Stimulated activated CD8-positive, alpha-beta memory T cell treated with anti-CD3 and anti-CD28 coated beads, Interleukin-12 subunit alpha, Interleukin-12 subunit beta, amount 100 ng/mL, for 4 hours (primary cell): ENCODE data around the gene TMEM69.
"Not testable (repeated sequence)": the region's sequence is repeated elsewhere in the genome, so short reads cannot be mapped to it uniquely, and the experiment has no call there.

Source experiments
- DNase-seq: peaks from one replicate; pipeline ENCODE4 v3.0.0-alpha.2; 2020; ENCODE audit warnings: low read depth

The TMEM69 gene

GRCh38 chr1:45678489-45678888, 9.5 kb upstream of the TMEM69 start:
- no peak for DNase-seq

GRCh38 chr1:45679123-45679522, 8.9 kb upstream of the TMEM69 start:
- DNase-seq = no peak

- no peak for DNase-seq
Measured at GRCh38 chr1:45682942-45683341, 5.0 kb upstream of the TMEM69 start.

GRCh38 chr1:45684402-45684801, 3.6 kb upstream of the TMEM69 start:
- no peak for DNase-seq

- no peak for DNase-seq
Measured at GRCh38 chr1:45685308-45686014, 2.5 kb upstream of the TMEM69 start.

- DNase-seq = peak; percentile 41
Measured at GRCh38 chr1:45686015-45686287, 2.0 kb upstream of the TMEM69 start.

GRCh38 chr1:45686288-45687013, 1.5 kb upstream of the TMEM69 start, which contains the start of gene GPBP1L1:
Gene GPBP1L1 (minus strand): TSS chr1:45686533. CDS start chr1:45659087, 27,446 bp downstream.
- DNase-seq = peak; percentile 95

GRCh38 chr1:45687014-45687753, 797 bp upstream of the TMEM69 start:
- DNase-seq = peak; percentile 93

- not testable (repeated sequence) for DNase-seq
Measured at GRCh38 chr1:45693811-45694210, 5.8 kb downstream of the TMEM69 start.

- DNase-seq = no peak
Measured at GRCh38 chr1:45694823-45695222, 6.8 kb downstream of the TMEM69 start.

GRCh38 chr1:45704637-45705036, 16.7 kb downstream of the TMEM69 start:
- no peak for DNase-seq

- no peak for DNase-seq
Measured at GRCh38 chr1:45713711-45714110, 25.7 kb downstream of the TMEM69 start.

- DNase-seq = no peak
Measured at GRCh38 chr1:45716700-45717099, 28.7 kb downstream of the TMEM69 start.

GRCh38 chr1:45717386-45717785, 29.4 kb downstream of the TMEM69 start:
- DNase-seq = not testable (repeated sequence)

GRCh38 chr1:45718289-45718688, 30.3 kb downstream of the TMEM69 start:
- DNase-seq = no peak

- DNase-seq = no peak
Measured at GRCh38 chr1:45721207-45721606, 33.2 kb downstream of the TMEM69 start.

- no peak for DNase-seq
Measured at GRCh38 chr1:45722809-45723208, 34.8 kb downstream of the TMEM69 start.

- no peak for DNase-seq
Measured at GRCh38 chr1:45723248-45723930, 35.4 kb downstream of the TMEM69 start.

- not testable (repeated sequence) for DNase-seq
Measured at GRCh38 chr1:45726007-45726406, 38.0 kb downstream of the TMEM69 start.

GRCh38 chr1:45730075-45730779, 42.2 kb downstream of the TMEM69 start:
- DNase-seq = no peak

- DNase-seq = no peak
Measured at GRCh38 chr1:45730780-45731319, 42.9 kb downstream of the TMEM69 start.

- no peak for DNase-seq
Measured at GRCh38 chr1:45739137-45739536, 51.2 kb downstream of the TMEM69 start.
